Measurements from ENCODE around the gene SLC28A3.

Gene SLC28A3

GRCh38 chr9:84229191-84229590, 111.4 kb downstream of the SLC28A3 start:
- H4K20me1 ChIP-seq = no peaks in the 10 kb centered on the region
- H3K27ac ChIP-seq = no peak overlapping the region
- no peaks in the 10 kb centered on the region for H3K27me3 ChIP-seq
- peaks cover 47% of the 10 kb centered on the region for H3K4me1 ChIP-seq
- no peak overlapping the region for H3K4me2 ChIP-seq
- H3K9ac ChIP-seq = no peak overlapping the region
- no peak overlapping the region for H3K4me3 ChIP-seq
- no peak for TF ChIP-seq Cebpa-rat (IDR thresholded peaks at IDR 0.05)
- no peaks in the 10 kb centered on the region for H3K9me3 ChIP-seq
- H3K36me3 ChIP-seq = no peaks in the 10 kb centered on the region

- no peak for TF ChIP-seq Cebpa-rat (IDR thresholded peaks at IDR 0.05)
- Histone ChIP-seq H3K9me3 (no peaks in the 10 kb centered on the region), H3K9ac (no peak overlapping the region), H3K27ac (no peak overlapping the region), H3K4me2 (no peak overlapping the region), H3K4me1 (peaks cover 56% of the 10 kb centered on the region), H4K20me1 (no peaks in the 10 kb centered on the region), H3K27me3 (no peaks in the 10 kb centered on the region), H3K4me3 (no peak overlapping the region), H3K36me3 (no peaks in the 10 kb centered on the region)
Measured at GRCh38 chr9:84228130-84228720, 112.3 kb downstream of the SLC28A3 start.

- Histone ChIP-seq H3K4me3 (no peak overlapping the region), H3K36me3 (no peaks in the 10 kb centered on the region), H3K9ac (no peak overlapping the region), H3K9me3 (peaks cover 12% of the 10 kb centered on the region), H4K20me1 (no peaks in the 10 kb centered on the region), H3K27me3 (no peaks in the 10 kb centered on the region), H3K4me2 (peak overlapping the region; percentile 28; the same call in 1 of the 2 replicates), H3K27ac (no peak overlapping the region), H3K4me1 (peaks cover 69% of the 10 kb centered on the region)
- no peak for TF ChIP-seq Cebpa-rat (IDR thresholded peaks at IDR 0.05)
Measured at GRCh38 chr9:84226126-84226525, 114.4 kb downstream of the SLC28A3 start.
